ENCODE data around the gene TAS2R1.

Gene TAS2R1

DNA sequence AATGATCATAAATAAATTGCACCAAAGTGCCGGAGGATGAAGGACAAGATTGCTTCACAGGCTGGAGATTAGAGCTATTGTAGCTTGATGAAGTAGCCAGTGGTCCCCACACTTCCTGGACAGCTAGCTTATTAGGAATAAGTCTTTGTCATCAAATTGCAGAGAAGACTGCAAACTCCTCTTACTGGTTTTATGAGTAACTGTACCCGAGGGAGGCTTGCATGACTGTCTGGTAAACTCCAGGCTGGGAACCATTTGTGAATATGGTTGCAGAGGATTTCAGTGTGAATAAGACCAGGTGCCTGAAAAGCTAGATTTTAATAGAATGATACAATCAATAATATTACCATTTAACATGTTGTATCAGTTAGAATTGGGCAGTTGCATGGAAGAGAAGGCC is 47.7 kb downstream of the TAS2R1 start:
- no peak for DNase-seq

Measured in C1 segment of cervical spinal cord (tissue), 14 donors.